Testis (tissue), 3 donors: Measurements from ENCODE around the gene NOVA1. TPM values are rescaled to one million over a fixed set of nuclear protein-coding genes. Genes with fewer than 3 reads are reported as not detected.

Source experiments
- DNase-seq: peaks from one replicate; pipeline ENCODE4 v3.0.0-alpha.2; 2019
- H3K27ac ChIP-seq, 2 donors: fragments of 200-600 bp; sonication (generic); one replicate each; pipeline ENCODE4 v1.5.1; 2019
- H3K27me3 ChIP-seq: fragments of 200-600 bp; sonication (generic); one replicate; pipeline ENCODE4 v1.5.1; 2019
- H3K36me3 ChIP-seq: fragments of 200-600 bp; sonication (generic); one replicate; pipeline ENCODE4 v1.5.1; 2017; ENCODE audit warnings: low read depth; ENCODE audit errors: missing control alignments
- H3K4me1 ChIP-seq: fragments of 200-600 bp; sonication (generic); one replicate; pipeline ENCODE4 v1.5.1; 2019
- H3K4me3 ChIP-seq, 2 donors: fragments of 200-600 bp; sonication (generic); one replicate each; pipeline ENCODE4 v1.5.1; 2017 to 2019
- H3K9me3 ChIP-seq: fragments of 200-600 bp; sonication (generic); one replicate; pipeline ENCODE4 v1.5.1; 2017
- POLR2A ChIP-seq: fragments of 450-650 bp; IDR thresholded peaks from one replicate; pipeline ENCODE4 v1.6.1; 2017; ENCODE audit warnings: antibody characterized with exemption, mild to moderate bottlenecking, moderate library complexity
- WGBS, 2 donors: methylation state at CpG; one replicate each; pipeline ENCODE4 v1.1.5; 2018; 5-methylcytosine and 5-hydroxymethylcytosine counted together
- intact Hi-C: fragments of 100-400 bp; cut with DNase I; formaldehyde crosslinking; loops from one replicate; pipeline ENCODE4 v1.15.1; 2023; ENCODE audit warnings: low total_unique reads
- polyA plus RNA-seq: library from polyadenylated mRNA; stranded (reverse); fragments of 350-450 nt; fragmentation: Illumina TruSeq; extraction: RNeasy Lipid Tissue Mini Kit (QIAGEN cat#74804); gene quantifications from one replicate; pipeline ENCODE4 v1.2.3, GENCODE V29; 2014; ENCODE audit warnings: low read depth, low replicate concordance; ENCODE audit not compliant: insufficient read depth
- total RNA-seq, 2 donors: library from RNA; depleted of rRNA; stranded (reverse); fragments of >200 nt; gene quantifications; one replicate each; pipeline ENCODE4 v1.2.3, GENCODE V29; 2016
- TF ChIP-seq, protein P1 (sequence below), 3 experiments: fragments of 450-650 bp in 2 of 3; fragments of 200-600 bp in 1 of 3; sonication (generic) in 1 of 3; IDR thresholded peaks; one replicate each; pipeline ENCODE4 v1.5.1; 2016 to 2019; ENCODE audit warnings: antibody characterized with exemption in 3 of 3, mild to moderate bottlenecking in 2 of 3, moderate library complexity in 1 of 3

The NOVA1 gene
- total and polyA plus RNA-seq, 3 donors from 2014 or later = 15.0 to 22.3 (median 15.5) TPM

DNA sequence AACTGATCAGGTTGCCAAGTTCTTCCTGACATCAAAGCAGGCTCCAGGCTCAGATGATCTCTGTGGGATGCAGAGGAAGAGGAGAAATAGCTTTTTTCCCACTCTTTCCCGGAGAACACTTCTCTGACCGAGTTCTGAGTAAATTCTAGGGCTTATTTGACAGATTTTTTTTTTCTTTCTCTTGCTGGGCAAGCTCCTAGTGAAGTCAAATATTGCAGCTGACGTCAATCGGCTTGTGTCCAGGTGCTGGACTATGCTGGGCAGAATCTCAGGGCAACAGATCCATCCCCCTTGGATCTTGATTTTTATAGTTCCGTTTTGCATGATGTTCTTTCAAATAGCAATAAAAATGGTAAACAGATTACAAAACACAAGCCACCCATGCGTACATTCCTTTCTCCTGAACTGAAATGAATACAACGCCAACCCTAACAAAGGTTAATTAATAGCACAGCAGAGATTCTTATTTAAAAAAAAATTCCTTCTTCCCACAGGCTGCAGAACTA lies 182.2 kb downstream of the NOVA1 start:
- H3K9me3 ChIP-seq = no peaks in the 10 kb centered on the region
- WGBS, 2 donors = 46 to 53% methylated on average over 7 of the region's 7 CpGs
- intact Hi-C loops = no loop called here
- no peaks in the 10 kb centered on the region for H3K36me3 ChIP-seq
- TF ChIP-seq POLR2A = no peak
- TF ChIP-seq, protein P1, sequence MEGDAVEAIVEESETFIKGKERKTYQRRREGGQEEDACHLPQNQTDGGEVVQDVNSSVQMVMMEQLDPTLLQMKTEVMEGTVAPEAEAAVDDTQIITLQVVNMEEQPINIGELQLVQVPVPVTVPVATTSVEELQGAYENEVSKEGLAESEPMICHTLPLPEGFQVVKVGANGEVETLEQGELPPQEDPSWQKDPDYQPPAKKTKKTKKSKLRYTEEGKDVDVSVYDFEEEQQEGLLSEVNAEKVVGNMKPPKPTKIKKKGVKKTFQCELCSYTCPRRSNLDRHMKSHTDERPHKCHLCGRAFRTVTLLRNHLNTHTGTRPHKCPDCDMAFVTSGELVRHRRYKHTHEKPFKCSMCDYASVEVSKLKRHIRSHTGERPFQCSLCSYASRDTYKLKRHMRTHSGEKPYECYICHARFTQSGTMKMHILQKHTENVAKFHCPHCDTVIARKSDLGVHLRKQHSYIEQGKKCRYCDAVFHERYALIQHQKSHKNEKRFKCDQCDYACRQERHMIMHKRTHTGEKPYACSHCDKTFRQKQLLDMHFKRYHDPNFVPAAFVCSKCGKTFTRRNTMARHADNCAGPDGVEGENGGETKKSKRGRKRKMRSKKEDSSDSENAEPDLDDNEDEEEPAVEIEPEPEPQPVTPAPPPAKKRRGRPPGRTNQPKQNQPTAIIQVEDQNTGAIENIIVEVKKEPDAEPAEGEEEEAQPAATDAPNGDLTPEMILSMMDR (IDR thresholded peaks at IDR 0.05) = no peak
- no peak overlapping the region for H3K4me3 ChIP-seq
- no peaks in the 10 kb centered on the region for H3K4me1 ChIP-seq
- peak; percentile 69 for DNase-seq
- no peak overlapping the region for H3K27ac ChIP-seq
- no peaks in the 10 kb centered on the region for H3K27me3 ChIP-seq

DNA sequence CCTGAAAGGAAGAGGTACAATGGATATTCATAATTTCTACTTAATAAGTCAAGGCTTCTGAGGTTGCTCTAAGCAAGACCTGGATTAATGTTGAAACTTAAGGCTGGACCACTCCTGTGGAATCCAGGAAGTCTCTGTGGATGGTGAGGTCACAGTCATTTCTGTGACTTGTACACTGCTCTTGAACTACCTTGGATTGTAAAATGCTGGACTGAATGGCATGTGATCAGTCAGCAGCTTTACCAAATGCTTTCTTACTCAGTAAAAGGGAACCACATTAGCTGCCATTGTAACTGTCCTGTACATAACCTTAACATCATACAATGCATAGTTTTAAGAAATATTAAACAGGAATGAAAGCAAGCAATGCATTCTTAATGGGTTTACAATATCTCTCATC lies 182.9 kb downstream of the NOVA1 start:
- H3K27me3 ChIP-seq = no peaks in the 10 kb centered on the region
- H3K4me1 ChIP-seq = no peaks in the 10 kb centered on the region
- no peaks in the 10 kb centered on the region for H3K9me3 ChIP-seq
- TF ChIP-seq, protein P1 (IDR thresholded peaks at IDR 0.05) = no peak
- TF ChIP-seq POLR2A = no peak
- no peak overlapping the region for H3K27ac ChIP-seq
- no peaks in the 10 kb centered on the region for H3K36me3 ChIP-seq
- DNase-seq = no peak
- intact Hi-C loops = no loop called here
- no peak overlapping the region for H3K4me3 ChIP-seq

DNA sequence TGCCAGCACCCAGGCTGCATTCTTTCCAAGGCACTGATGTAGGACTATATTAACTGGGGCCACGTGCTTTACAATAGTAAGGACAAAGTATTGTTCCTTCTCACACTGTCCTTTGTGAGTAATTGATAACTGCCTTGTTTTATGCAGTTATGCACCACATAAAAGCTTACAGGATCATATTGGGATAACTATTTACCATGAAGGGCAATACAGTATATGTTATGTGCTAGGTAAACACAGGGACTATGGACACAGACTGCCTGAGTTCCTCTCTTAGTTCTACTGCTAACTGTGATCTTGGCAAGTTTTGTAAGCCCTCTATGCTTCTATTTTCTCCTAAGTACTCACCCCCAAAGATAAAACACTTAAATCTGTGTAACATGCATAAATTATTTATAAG lies 183.7 kb downstream of the NOVA1 start:
- intact Hi-C loops = no loop called here
- TF ChIP-seq, protein P1 (IDR thresholded peaks at IDR 0.05) = no peak
- no peak for TF ChIP-seq POLR2A

DNA sequence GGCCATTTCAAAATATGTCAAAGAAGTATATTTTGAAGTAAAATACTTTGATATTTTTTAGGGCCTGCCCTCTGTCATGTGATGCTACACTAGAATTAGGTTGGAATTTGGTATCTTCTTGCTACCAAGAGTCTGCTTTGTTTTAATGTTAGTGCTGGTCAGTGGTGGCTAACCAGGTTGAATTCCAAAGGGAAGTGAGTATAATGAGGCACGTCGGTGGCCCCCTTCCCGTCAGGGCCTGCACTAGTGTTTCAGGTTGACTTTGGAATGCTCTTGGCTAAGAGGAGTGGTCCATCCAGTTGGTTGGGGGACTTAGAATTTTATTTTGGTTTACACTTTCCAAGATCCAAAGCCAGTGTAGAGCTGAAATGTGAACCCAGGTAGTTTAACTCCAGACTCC lies 185.4 kb downstream of the NOVA1 start:
- no peaks in the 10 kb centered on the region for H3K36me3 ChIP-seq
- peak overlapping the region in 1 of 2 donors; percentile 30 for H3K4me3 ChIP-seq
- H3K27ac ChIP-seq = no peak overlapping the region
- intact Hi-C loops = no loop called here
- WGBS, 2 donors = 70 to 81% methylated on average over 3 of the region's 3 CpGs
- DNase-seq = no peak
- H3K27me3 ChIP-seq = no peaks in the 10 kb centered on the region
- TF ChIP-seq POLR2A = no peak
- TF ChIP-seq, protein P1 (IDR thresholded peaks at IDR 0.05) = no peak
- no peaks in the 10 kb centered on the region for H3K4me1 ChIP-seq
- H3K9me3 ChIP-seq = no peaks in the 10 kb centered on the region

More for the DNA sequence above, 183.7 kb downstream of the NOVA1 start:
- Histone ChIP-seq H3K4me3 (no peak overlapping the region), H3K36me3 (no peaks in the 10 kb centered on the region), H3K9me3 (no peaks in the 10 kb centered on the region), H3K27me3 (no peaks in the 10 kb centered on the region), H3K27ac (no peak overlapping the region), H3K4me1 (no peaks in the 10 kb centered on the region)
- 75 to 87% methylated on average over 1 of the region's 1 CpG for WGBS, 2 donors
- DNase-seq = no peak

DNA sequence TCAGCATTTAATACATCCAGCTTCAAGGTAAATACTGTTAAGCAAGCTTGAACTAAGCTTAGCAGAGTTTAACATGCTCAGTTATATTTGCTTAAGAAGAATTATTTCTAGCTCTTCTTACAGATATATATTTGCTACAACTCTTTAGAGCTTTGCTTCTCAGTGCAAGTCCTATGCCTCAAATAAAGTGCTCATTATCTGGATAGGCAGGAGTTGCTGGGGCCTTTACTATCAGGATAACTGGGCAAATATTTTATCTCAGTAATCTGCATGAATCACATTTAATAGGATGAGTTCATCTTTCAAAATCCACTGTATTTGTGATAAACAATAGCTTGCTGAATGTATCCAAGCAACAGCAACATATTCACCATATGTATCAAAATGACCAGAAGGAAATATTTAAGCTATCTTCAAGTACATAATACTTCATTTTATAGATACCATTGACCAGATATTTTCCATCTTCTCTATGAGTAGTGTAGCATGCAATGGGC lies 187.6 kb downstream of the NOVA1 start:
- no peak for TF ChIP-seq POLR2A
- intact Hi-C loops = no loop called here
- Histone ChIP-seq H3K36me3 (no peaks in the 10 kb centered on the region), H3K9me3 (no peaks in the 10 kb centered on the region), H3K4me3 (no peak overlapping the region), H3K27ac (no peak overlapping the region), H3K27me3 (no peaks in the 10 kb centered on the region), H3K4me1 (no peaks in the 10 kb centered on the region)
- DNase-seq = no peak
